A673 (cell line): Measurements from ENCODE around the gene CDC37L1. TPM values are rescaled to one million over a fixed set of nuclear protein-coding genes. Genes with fewer than 3 reads are reported as not detected.

Source experiments
- BruUV-seq: library from RNA; stranded (reverse); fragments of 400-500 nt; replicated peaks from 2 replicates; lab custom pipeline; 2021; lab: Mats Ljungman, UMichigan
- CTCF ChIA-PET: fragments of 300-600 bp; sonication (Branson Sonifier 250); formaldehyde crosslinking; loops from one replicate; lab custom pipeline; 2022; ENCODE audit warnings: antibody characterized with exemption; lab: Charles Lee
- POLR2A ChIA-PET: fragments of 300-600 bp; sonication (Branson Sonifier 250); formaldehyde crosslinking; loops from one replicate; lab custom pipeline; 2022; ENCODE audit warnings: antibody characterized with exemption; ENCODE audit not compliant: low non-redundant PET; lab: Charles Lee
- DNase-seq: peaks from one replicate; pipeline ENCODE4 v3.0.0-alpha.2; 2015; ENCODE audit warnings: low spot score
- H3K27ac ChIP-seq: fragments of 200-600 bp; sonication (generic); 2 replicates; pipeline ENCODE4 v1.5.1; 2016; ENCODE audit warnings: mixed run types, low read depth, mild to moderate bottlenecking, mixed read lengths, antibody characterized with exemption, low read length; ENCODE audit not compliant: poor library complexity, severe bottlenecking
- H3K27me3 ChIP-seq: fragments of 200-600 bp; sonication (generic); replicated peaks from 2 replicates; pipeline ENCODE4 v1.6.1; 2017; ENCODE audit warnings: mixed run types, low read depth, mild to moderate bottlenecking, mixed read lengths, antibody characterized with exemption, low read length; ENCODE audit not compliant: insufficient read depth, poor library complexity
- H3K36me3 ChIP-seq: fragments of 200-600 bp; sonication (generic); 2 replicates; pipeline ENCODE4 v1.6.1; 2016; ENCODE audit warnings: mixed run types, mild to moderate bottlenecking, mixed read lengths, antibody characterized with exemption, low read length; ENCODE audit not compliant: insufficient read depth, poor library complexity, severe bottlenecking
- H3K4me1 ChIP-seq: fragments of 200-600 bp; sonication (generic); 2 replicates; pipeline ENCODE4 v1.6.1; 2017; ENCODE audit warnings: mixed run types, mild to moderate bottlenecking, mixed read lengths, antibody characterized with exemption, low read length; ENCODE audit not compliant: insufficient read depth, poor library complexity, severe bottlenecking
- H3K4me3 ChIP-seq: fragments of 200-600 bp; sonication (generic); 2 replicates; pipeline ENCODE4 v1.5.1; 2016; ENCODE audit warnings: low read depth, mixed run types, mild to moderate bottlenecking, mixed read lengths, low read length; ENCODE audit not compliant: poor library complexity, severe bottlenecking
- H3K9me3 ChIP-seq: fragments of 200-600 bp; sonication (generic); 2 replicates; pipeline ENCODE4 v1.6.1; 2016; ENCODE audit warnings: mixed run types, low read depth, mild to moderate bottlenecking, mixed read lengths, antibody characterized with exemption, low read length; ENCODE audit not compliant: poor library complexity, severe bottlenecking
- EZH2 ChIP-seq: fragments of 200-600 bp; sonication (generic); IDR thresholded peaks from 2 replicates; pipeline ENCODE4 v1.6.1; 2017; ENCODE audit warnings: borderline replicate concordance, low read depth, mild to moderate bottlenecking, mixed read lengths, antibody characterized with exemption, low read length; ENCODE audit not compliant: poor library complexity, severe bottlenecking
- intact Hi-C: fragments of 100-400 bp; cut with micrococcal nuclease; formaldehyde crosslinking; loops from one replicate; pipeline ENCODE4 v1.10.0; 2022; ENCODE audit not compliant: unreplicated experiment
- total RNA-seq: library from RNA; stranded (reverse); gene quantifications from 2 replicates; pipeline ENCODE4 v1.2.3, GENCODE V29; 2021
- TF ChIP-seq, protein P1 (sequence below): fragments of 300-800, 200-600 bp; sonication (generic); conservative IDR thresholded peaks from 2 replicates; pipeline ENCODE4 v1.5.1; 2017; ENCODE audit warnings: low read depth, mild to moderate bottlenecking, antibody characterized with exemption, low read length, moderate library complexity, mixed read lengths

The CDC37L1 gene
- total RNA-seq, 1 experiment from 2014 or later, result 28.7 TPM

DNA sequence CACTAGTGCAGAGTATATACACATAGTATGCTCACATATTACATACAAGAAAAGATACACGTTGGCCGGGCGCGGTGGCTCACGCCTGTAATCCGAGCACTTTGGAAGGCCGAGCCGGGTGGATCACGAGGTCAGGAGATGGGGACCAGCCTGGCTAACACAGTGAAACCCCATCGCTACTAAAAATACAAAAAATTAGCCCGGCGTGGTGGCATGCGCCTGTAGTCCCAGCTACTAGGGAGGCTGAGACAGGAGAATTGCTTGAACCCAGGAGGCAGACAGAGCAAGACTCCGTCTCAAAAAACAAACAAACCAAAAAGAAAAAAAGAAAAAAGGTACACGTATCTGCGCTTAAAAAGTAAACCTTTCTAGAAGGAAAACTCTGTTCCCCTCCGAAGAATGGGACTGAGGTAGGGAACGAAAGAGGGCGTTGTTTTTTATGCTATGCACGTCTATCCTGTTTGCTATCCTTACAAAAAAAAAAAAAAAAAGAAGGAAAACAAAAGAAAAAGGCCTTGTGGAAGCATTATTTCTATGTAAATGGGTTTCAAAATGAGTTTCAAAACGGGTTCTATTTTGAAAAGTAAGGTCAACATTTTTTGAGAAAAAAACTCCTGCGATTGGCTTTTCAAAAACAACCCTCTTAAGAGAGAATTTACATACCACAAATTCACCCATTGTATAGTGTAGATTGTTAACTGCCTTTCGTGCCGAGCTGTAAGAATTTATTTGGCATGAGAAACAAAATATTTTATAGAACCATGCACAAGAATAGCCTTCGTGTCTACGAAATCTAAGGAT lies 60.4 kb downstream of the CDC37L1 start:
- Histone ChIP-seq H3K9me3 (no peaks in the 10 kb centered on the region), H3K36me3 (no peaks in the 10 kb centered on the region), H3K4me1 (peaks cover 19% of the 10 kb centered on the region), H3K27me3 (no peaks in the 10 kb centered on the region), H3K27ac (peak overlapping the region; percentile 93), H3K4me3 (peak overlapping the region; percentile 98)
- TF ChIP-seq, protein P1, sequence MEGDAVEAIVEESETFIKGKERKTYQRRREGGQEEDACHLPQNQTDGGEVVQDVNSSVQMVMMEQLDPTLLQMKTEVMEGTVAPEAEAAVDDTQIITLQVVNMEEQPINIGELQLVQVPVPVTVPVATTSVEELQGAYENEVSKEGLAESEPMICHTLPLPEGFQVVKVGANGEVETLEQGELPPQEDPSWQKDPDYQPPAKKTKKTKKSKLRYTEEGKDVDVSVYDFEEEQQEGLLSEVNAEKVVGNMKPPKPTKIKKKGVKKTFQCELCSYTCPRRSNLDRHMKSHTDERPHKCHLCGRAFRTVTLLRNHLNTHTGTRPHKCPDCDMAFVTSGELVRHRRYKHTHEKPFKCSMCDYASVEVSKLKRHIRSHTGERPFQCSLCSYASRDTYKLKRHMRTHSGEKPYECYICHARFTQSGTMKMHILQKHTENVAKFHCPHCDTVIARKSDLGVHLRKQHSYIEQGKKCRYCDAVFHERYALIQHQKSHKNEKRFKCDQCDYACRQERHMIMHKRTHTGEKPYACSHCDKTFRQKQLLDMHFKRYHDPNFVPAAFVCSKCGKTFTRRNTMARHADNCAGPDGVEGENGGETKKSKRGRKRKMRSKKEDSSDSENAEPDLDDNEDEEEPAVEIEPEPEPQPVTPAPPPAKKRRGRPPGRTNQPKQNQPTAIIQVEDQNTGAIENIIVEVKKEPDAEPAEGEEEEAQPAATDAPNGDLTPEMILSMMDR, result no peak
- TF ChIP-seq EZH2, result no peak
- no peak for DNase-seq
- intact Hi-C loops, result loop anchor here (2.0 to 10.0 kb wide), 4 partner anchors 53 to 135 kb away; partner anchors contain the start of gene RCL1
- CTCF ChIA-PET, result no interaction called here
- TSS peak; percentile 66 for BruUV-seq
- POLR2A ChIA-PET, result no interaction called here

DNA sequence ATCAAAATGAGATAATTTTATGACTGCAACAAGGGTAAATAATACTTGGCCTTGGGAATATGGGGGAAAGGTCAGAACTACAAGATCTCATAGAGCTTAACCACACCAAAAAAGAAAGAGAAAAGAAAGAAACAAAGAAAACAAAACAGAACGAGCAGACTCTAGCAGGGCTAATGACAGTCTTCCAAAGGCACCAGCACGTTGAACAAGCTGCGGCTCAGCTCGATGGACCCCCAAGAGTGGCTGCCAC lies 60.9 kb downstream of the CDC37L1 start:
- DNase-seq, result peak; percentile 55
- Histone ChIP-seq H3K4me3 (peak overlapping the region; percentile 98), H3K27ac (peak overlapping the region; percentile 93), H3K9me3 (no peaks in the 10 kb centered on the region), H3K27me3 (no peaks in the 10 kb centered on the region), H3K4me1 (peaks cover 19% of the 10 kb centered on the region), H3K36me3 (no peaks in the 10 kb centered on the region)
- TF ChIP-seq EZH2, result no peak
- TF ChIP-seq, protein P1, result no peak
- ChIA-PET POLR2A (no interaction called here), CTCF (interaction anchor here (0.7 kb wide), 1 partner anchor 9 kb away, joined by 3 read pairs; no protein-coding TSS in a partner anchor)
- no TSS peak for BruUV-seq
- intact Hi-C loops, result loop anchor here (2.0 to 10.0 kb wide), 4 partner anchors 52 to 136 kb away; partner anchors contain the start of gene RCL1

DNA sequence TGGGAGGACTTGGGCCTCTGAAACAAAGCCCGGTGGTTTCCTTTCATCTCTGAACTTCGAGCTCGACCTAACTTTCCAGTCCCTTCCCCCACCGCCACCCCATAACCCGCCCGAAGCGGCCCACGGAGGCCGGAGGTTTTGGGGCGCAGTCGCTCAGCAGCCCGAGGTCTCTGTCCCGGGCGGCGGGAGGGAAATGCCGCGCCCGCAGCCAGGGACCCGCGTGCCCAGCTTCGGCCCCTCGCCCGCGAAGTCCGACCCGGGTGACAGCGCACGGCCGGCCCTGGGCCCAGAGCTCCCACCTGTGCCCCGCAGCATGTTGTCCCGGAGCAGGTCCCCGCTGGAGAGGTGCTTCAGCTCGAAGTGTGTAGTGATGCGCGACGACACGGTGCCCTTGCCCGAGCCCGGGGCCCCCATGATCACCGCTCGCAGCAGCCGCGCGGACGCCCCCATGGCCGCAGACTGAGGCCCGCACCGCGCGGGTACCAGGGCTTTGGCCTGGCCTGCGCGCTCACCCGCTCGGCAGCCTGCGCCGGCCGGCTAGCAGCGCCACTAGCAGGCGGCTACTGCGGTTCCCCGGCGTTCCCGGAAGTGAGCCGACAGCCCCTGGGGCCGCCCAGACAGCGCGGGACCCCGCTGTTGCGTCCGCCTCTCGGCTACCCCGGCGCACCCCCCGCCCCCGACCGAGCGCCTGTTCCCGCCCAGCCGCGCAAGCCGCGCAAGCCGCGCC lies 61.4 kb downstream of the CDC37L1 start, which contains the start of gene AK3:
Gene AK3 (minus strand): TSS at position 565 of the 727 bp plus-strand sequence. CDS start 115 bp downstream, at position 450.
- Histone ChIP-seq H3K36me3 (no peaks in the 10 kb centered on the region), H3K4me1 (peaks cover 19% of the 10 kb centered on the region), H3K27me3 (no peaks in the 10 kb centered on the region), H3K4me3 (peak within 1 kb of the TSS; percentile 98), H3K27ac (peak within 1 kb of the TSS; percentile 93), H3K9me3 (no peaks in the 10 kb centered on the region)
- BruUV-seq, result no TSS peak
- peak; percentile 95 for DNase-seq
- TF ChIP-seq, protein P1, result peak; percentile 37; the same call in 1 of the 2 replicates
- no peak for TF ChIP-seq EZH2
- POLR2A ChIA-PET, result interaction anchor here (0.6 kb wide), 1 partner anchor 1215 kb away, joined by 5 read pairs; the partner anchor contains the start of gene RFX3
- CTCF ChIA-PET, result interaction anchor here (0.7 kb wide), 1 partner anchor 9 kb away, joined by 3 read pairs; no protein-coding TSS in a partner anchor
- intact Hi-C loops, result loop anchor here (2.0 to 10.0 kb wide), 4 partner anchors 52 to 136 kb away; partner anchors contain the start of gene RCL1
